GM12878 (cell line): ENCODE results near the gene PRR5L. TPM values are rescaled to one million over a fixed set of nuclear protein-coding genes. Genes with fewer than 3 reads are reported as not detected.

Experiments used
- ATAC-seq: fragments of 200-7000 bp; cut with Tn5 transposase; 3 replicates; pipeline ENCODE4 v1.9.1; 2020; ENCODE audit warnings: mild to moderate bottlenecking, moderate library complexity
- BruUV-seq: library from RNA; stranded (reverse); fragments of 400-500 nt; replicated peaks from 2 replicates; lab custom pipeline; 2021; lab: Mats Ljungman, UMichigan
- CTCF ChIA-PET: fragments of 300-600 bp; sonication (Branson Sonifier 250); formaldehyde crosslinking; extraction: SDS; loops from one replicate; lab custom pipeline; 2021; ENCODE audit warnings: inconsistent platforms; lab: Yijun Ruan, JAX
- POLR2A ChIA-PET: fragments of 350-600 bp; formaldehyde crosslinking; extraction: SDS; loops from one replicate; lab custom pipeline; 2021; ENCODE audit warnings: inconsistent platforms; lab: Charles Lee
- RAD21 ChIA-PET: fragments of 300-600 bp; sonication (Branson Sonifier 250); formaldehyde crosslinking; loops from one replicate; lab custom pipeline; 2023; ENCODE audit warnings: antibody characterized with exemption; ENCODE audit not compliant: unreplicated experiment; lab: Charles Lee
- SMC1A ChIA-PET: fragments of 300-600 bp; sonication (Branson Sonifier 250); formaldehyde crosslinking; loops from one replicate; lab custom pipeline; 2023; ENCODE audit not compliant: unreplicated experiment, uncharacterized antibody; lab: Charles Lee
- DNase-seq: peaks from one replicate; pipeline ENCODE4 v3.0.0-alpha.2; 2011; ENCODE audit warnings: low read depth, low spot score
- FAIRE-seq: peaks from 3 replicates; lab custom pipeline; 2011; peaks lifted over from hg19 to GRCh38; lab: Jason Lieb, UNC
- H2AFZ ChIP-seq: 2 replicates; pipeline ENCODE4 v1.6.0; 2011; ENCODE audit warnings: low read depth, low read length, control low read depth; ENCODE audit not compliant: control insufficient read depth
- H3K27ac ChIP-seq: 2 replicates; pipeline ENCODE4 v1.5.1; 2011; ENCODE audit warnings: control low read depth; ENCODE audit not compliant: control insufficient read depth, insufficient read depth
- H3K27me3 ChIP-seq, 2 experiments: replicated peaks in 1 of 2; 2 replicates each; pipeline versions ENCODE4 v1.6.0 to v1.6.1; 2011; ENCODE audit warnings: low read length in 1 of 2; ENCODE audit not compliant: control insufficient read depth in 2 of 2, insufficient read depth in 2 of 2
- H3K36me3 ChIP-seq, 2 experiments: 2 replicates each; pipeline ENCODE4 v1.5.1; 2011; ENCODE audit warnings: low read length in 1 of 2; ENCODE audit not compliant: control insufficient read depth in 2 of 2, insufficient read depth in 2 of 2
- H3K4me1 ChIP-seq: 2 replicates; pipeline ENCODE4 v1.6.1; 2011; ENCODE audit warnings: mild to moderate bottlenecking, low read length, moderate library complexity, mixed read lengths; ENCODE audit not compliant: control insufficient read depth, insufficient read depth
- H3K4me2 ChIP-seq: 2 replicates; pipeline ENCODE4 v1.6.0; 2011; ENCODE audit warnings: control low read depth; ENCODE audit not compliant: control insufficient read depth, insufficient read depth
- H3K4me3 ChIP-seq: fragments of 200-600 bp; sonication (generic); 2 replicates; pipeline ENCODE4 v1.5.1; 2016
- H3K79me2 ChIP-seq: 2 replicates; pipeline ENCODE4 v1.6.0; 2011; ENCODE audit warnings: low read length; ENCODE audit not compliant: control insufficient read depth, insufficient read depth
- H3K9ac ChIP-seq: 2 replicates; pipeline ENCODE4 v1.8.0; 2011; ENCODE audit warnings: low read length, control low read depth, mixed read lengths; ENCODE audit not compliant: control insufficient read depth, insufficient read depth
- H3K9me3 ChIP-seq: replicated peaks from 3 replicates; pipeline ENCODE4 v1.5.1; 2011; ENCODE audit warnings: mild to moderate bottlenecking, low read length; ENCODE audit not compliant: control insufficient read depth, insufficient read depth
- H4K20me1 ChIP-seq: 2 replicates; pipeline ENCODE4 v1.6.0; 2011; ENCODE audit not compliant: control insufficient read depth, insufficient read depth
- EED ChIP-seq: sonication (generic); IDR thresholded peaks from 2 replicates; pipeline ENCODE4 v1.6.1; 2016; ENCODE audit warnings: antibody characterized with exemption, low read depth
- ETV6 ChIP-seq, 2 experiments: fragments of 450-650 bp in 1 of 2; IDR thresholded peaks in 1 of 2; conservative IDR thresholded peaks in 1 of 2; 2 replicates each; pipeline ENCODE4 v1.6.1; 2014; ENCODE audit warnings: antibody characterized with exemption in 1 of 2, borderline replicate concordance in 1 of 2, low read depth in 1 of 2, mild to moderate bottlenecking in 1 of 2, moderate library complexity in 1 of 2
- MYB ChIP-seq: fragments of 150-350 bp; IDR thresholded peaks from 2 replicates; pipeline ENCODE4 v1.6.1; 2014; ENCODE audit warnings: mild to moderate bottlenecking, low read depth, low read length, borderline replicate concordance
- NFYB ChIP-seq: IDR thresholded peaks from 2 replicates; pipeline ENCODE4 v1.6.1; 2011; ENCODE audit warnings: low read depth, mild to moderate bottlenecking, low read length, improper control_type of control experiment, moderate library complexity; ENCODE audit not compliant: insufficient read depth
- PAX8 ChIP-seq: fragments of 450-650 bp; IDR thresholded peaks from 2 replicates; pipeline ENCODE4 v1.6.1; 2017; ENCODE audit warnings: mild to moderate bottlenecking, moderate library complexity
- RCOR1 ChIP-seq: conservative IDR thresholded peaks from 2 replicates; pipeline ENCODE4 v1.6.1; 2012; ENCODE audit warnings: low read depth, low read length, improper control_type of control experiment
- SMAD5 ChIP-seq: IDR thresholded peaks from 2 replicates; pipeline ENCODE4 v1.6.1; 2016; ENCODE audit warnings: antibody characterized with exemption, low read depth
- SRF ChIP-seq, 2 experiments: IDR thresholded peaks; 2 replicates each; pipeline ENCODE4 v1.6.1; 2011; ENCODE audit warnings: low read depth in 2 of 2, low read length in 2 of 2, mild to moderate bottlenecking in 1 of 2, moderate library complexity in 1 of 2
- YBX1 ChIP-seq: fragments of 450-650 bp; IDR thresholded peaks from 2 replicates; pipeline ENCODE4 v1.6.1; 2016; ENCODE audit warnings: antibody characterized with exemption
- YY1 ChIP-seq: IDR thresholded peaks from 2 replicates; pipeline ENCODE4 v1.6.1; 2011; ENCODE audit warnings: low read depth, mild to moderate bottlenecking, low read length
- ZNF622 ChIP-seq: fragments of 450-650 bp; IDR thresholded peaks from 2 replicates; pipeline ENCODE4 v1.6.1; 2017; ENCODE audit warnings: mild to moderate bottlenecking, inconsistent platforms
- WGBS: methylation state at CpG from one replicate; pipeline ENCODE4 v1.1.6; 2016; ENCODE audit warnings: low lambda C conversion rate; ENCODE audit not compliant: insufficient replicate concordance, insufficient coverage; ENCODE audit errors: missing lambda C conversion rate; 5-methylcytosine and 5-hydroxymethylcytosine counted together
- in situ Hi-C: fragments of 300-500 bp; cut with MboI; formaldehyde crosslinking; loops from 9 replicates; pipeline ENCODE4 v1.14.3; 2018; ENCODE audit warnings: mixed read lengths
- intact Hi-C: fragments of 100-400 bp; cut with micrococcal nuclease; formaldehyde crosslinking; loops from one replicate; pipeline ENCODE4 v1.14.2; 2022; ENCODE audit not compliant: unreplicated experiment
- polyA plus RNA-seq, 11 experiments: library from polyadenylated mRNA; depleted of rRNA in 4 of 11; unstranded in 6 of 11; stranded (reverse) in 5 of 11; fragments of >200 nt; fragmentation: Nextera tagmentation in 4 of 11; fragmentation: Illumina TruSeq in 1 of 11; extraction: Ambion mirVana in 4 of 11; extraction: Trizol in 1 of 11; gene quantifications; 1 replicate in 1 of 11; 2 replicates in 10 of 11; pipeline versions ENCODE4 v1.2.1 to v1.2.3, GENCODE V29; 2011 to 2016; ENCODE audit warnings: inconsistent platforms in 2 of 11, missing spikeins in 2 of 11, low read depth in 1 of 11
- total RNA-seq, 4 experiments: library from RNA; depleted of rRNA in 3 of 4; stranded (reverse); fragments of >200 nt in 3 of 4; fragmentation: Illumina TruSeq in 1 of 4; extraction: Trizol in 1 of 4; gene quantifications; 2 replicates each; pipeline versions ENCODE4 v1.2.1 to v1.2.3, GENCODE V29; 2013 to 2021

The PRR5L gene
- total and polyA plus RNA-seq, 10 of the 15 experiments (the other 5 are each of a cell fraction or from before 2014, with no cell fraction given), result 0.11 to 4.2 (median 0.67) TPM; not detected in 1

DNA sequence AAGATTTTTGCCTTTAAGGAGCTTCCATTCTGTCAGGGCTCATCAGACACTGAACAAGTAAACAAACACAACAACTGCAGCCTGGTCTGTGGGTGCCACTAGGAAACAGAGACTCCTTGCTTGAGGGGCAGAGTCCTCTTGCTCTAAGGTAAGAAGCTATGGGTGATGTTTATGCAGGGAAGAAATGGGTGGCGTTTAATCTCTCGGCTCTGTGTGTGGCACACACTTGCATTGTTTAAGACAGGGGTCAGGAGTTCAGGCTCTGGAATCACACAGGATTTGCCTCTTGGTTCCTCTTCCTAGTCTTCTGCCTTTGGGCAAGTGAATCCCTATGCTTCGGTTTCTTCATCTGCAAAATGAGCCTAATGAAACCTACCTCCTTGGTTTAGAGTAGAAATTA is 90.3 kb downstream of the PRR5L start:
- Histone ChIP-seq H3K4me2 (no peak overlapping the region), H3K4me3 (no peak overlapping the region), H3K27ac (no peak overlapping the region), H3K27me3 (no peaks in the 10 kb centered on the region), H3K9me3 (no peaks in the 10 kb centered on the region), H3K36me3 (no peaks in the 10 kb centered on the region), H3K4me1 (peaks cover 4% of the 10 kb centered on the region; the same call in 1 of the 2 replicates), H2AFZ (no peak overlapping the region), H4K20me1 (no peaks in the 10 kb centered on the region), H3K9ac (no peak overlapping the region), H3K79me2 (no peaks in the 10 kb centered on the region)
- TF ChIP-seq NFYB (no peak), MYB (no peak), SMAD5 (no peak), ZNF622 (no peak), SRF (IDR thresholded peaks at IDR 0.05; ENCODE audit: low read depth in 2 of 2, low read length in 2 of 2) (no peak), RCOR1 (no peak), PAX8 (no peak), YBX1 (no peak), ETV6 (conservative IDR thresholded peaks at IDR 0.05 in 1 of 2, IDR thresholded peaks at IDR 0.05 in 1 of 2; ENCODE audit: borderline replicate concordance in 1 of 2, low read depth in 1 of 2) (no peak), EED (no peak), YY1 (no peak)
- 88% methylated on average over 3 of the region's 3 CpGs for WGBS
- intact Hi-C loops (no loop called here), in situ Hi-C loops (no loop called here)
- DNase-seq, result no peak
- ChIA-PET CTCF (no interaction called here), POLR2A (interaction anchor here (1.0 kb wide), 1 partner anchor 8 kb away, joined by 3 read pairs; no protein-coding TSS in a partner anchor), SMC1A (no interaction called here), RAD21 (no interaction called here)
- no peak for FAIRE-seq
- BruUV-seq, result no TSS peak
- no peak for ATAC-seq
